Measurements from ENCODE around the gene ZBTB7C. TPM values are rescaled to one million over a fixed set of nuclear protein-coding genes. Genes with fewer than 3 reads are reported as not detected.

ZBTB7C gene
- total RNA-seq, 1 donor from 2014 or later, result 0.15 TPM

- no peak for DNase-seq (ENCODE audit: low spot score)
- H2AFZ ChIP-seq (replicated peaks), result no peak overlapping the region
Measured at GRCh38 chr18:47992976-47993375, 416.2 kb downstream of the ZBTB7C start.

GRCh38 chr18:47992266-47992665, 416.9 kb downstream of the ZBTB7C start:
- H3K9ac ChIP-seq, result no peak overlapping the region
- H3K4me2 ChIP-seq, result no peak overlapping the region
- Mint-ChIP-seq H3K27me3 (ENCODE audit: insufficient read depth, low read depth) (peaks cover 26% of the 10 kb centered on the region), H3K4me1 (peaks cover 57% of the 10 kb centered on the region), H3K9me3 (peaks cover 16% of the 10 kb centered on the region), H3K27ac (no peak overlapping the region), H3K36me3 (no peaks in the 10 kb centered on the region), H3K4me3 (no peak overlapping the region)
- H2AFZ ChIP-seq (replicated peaks), result no peak overlapping the region
- no peak overlapping the region for H3K27ac ChIP-seq
- peaks cover 34% of the 10 kb centered on the region for H3F3A ChIP-seq (ENCODE audit: low read depth)
- H3K4me1 ChIP-seq, result peaks cover 59% of the 10 kb centered on the region
- no peaks in the 10 kb centered on the region for H3K9me3 ChIP-seq (ENCODE audit: low read depth)
- H4K20me1 ChIP-seq (ENCODE audit: low read depth), result no peaks in the 10 kb centered on the region
- DNase-seq (ENCODE audit: low spot score), result no peak
- no peaks in the 10 kb centered on the region for H3K79me2 ChIP-seq (ENCODE audit: low read depth)
- no peaks in the 10 kb centered on the region for H3K27me3 ChIP-seq
- no peaks in the 10 kb centered on the region for H3K36me3 ChIP-seq
- TF ChIP-seq, protein P1, sequence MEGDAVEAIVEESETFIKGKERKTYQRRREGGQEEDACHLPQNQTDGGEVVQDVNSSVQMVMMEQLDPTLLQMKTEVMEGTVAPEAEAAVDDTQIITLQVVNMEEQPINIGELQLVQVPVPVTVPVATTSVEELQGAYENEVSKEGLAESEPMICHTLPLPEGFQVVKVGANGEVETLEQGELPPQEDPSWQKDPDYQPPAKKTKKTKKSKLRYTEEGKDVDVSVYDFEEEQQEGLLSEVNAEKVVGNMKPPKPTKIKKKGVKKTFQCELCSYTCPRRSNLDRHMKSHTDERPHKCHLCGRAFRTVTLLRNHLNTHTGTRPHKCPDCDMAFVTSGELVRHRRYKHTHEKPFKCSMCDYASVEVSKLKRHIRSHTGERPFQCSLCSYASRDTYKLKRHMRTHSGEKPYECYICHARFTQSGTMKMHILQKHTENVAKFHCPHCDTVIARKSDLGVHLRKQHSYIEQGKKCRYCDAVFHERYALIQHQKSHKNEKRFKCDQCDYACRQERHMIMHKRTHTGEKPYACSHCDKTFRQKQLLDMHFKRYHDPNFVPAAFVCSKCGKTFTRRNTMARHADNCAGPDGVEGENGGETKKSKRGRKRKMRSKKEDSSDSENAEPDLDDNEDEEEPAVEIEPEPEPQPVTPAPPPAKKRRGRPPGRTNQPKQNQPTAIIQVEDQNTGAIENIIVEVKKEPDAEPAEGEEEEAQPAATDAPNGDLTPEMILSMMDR (IDR thresholded peaks at IDR 0.05), result no peak
- TF ChIP-seq EZH2phosphoT487 (IDR thresholded peaks at IDR 0.05) (no peak), EZH2 (IDR thresholded peaks at IDR 0.05) (no peak)
- H3K4me3 ChIP-seq, result no peak overlapping the region

More at GRCh38 chr18:47992976-47993375, 416.2 kb downstream of the ZBTB7C start:
- Histone ChIP-seq H3K27me3 (no peaks in the 10 kb centered on the region), H3K79me2 (ENCODE audit: low read depth) (no peaks in the 10 kb centered on the region), H3K27ac (no peak overlapping the region), H3K4me2 (no peak overlapping the region), H3K4me3 (no peak overlapping the region), H3K4me1 (peaks cover 64% of the 10 kb centered on the region), H3K36me3 (no peaks in the 10 kb centered on the region), H3K9ac (no peak overlapping the region), H3F3A (ENCODE audit: low read depth) (peaks cover 41% of the 10 kb centered on the region), H3K9me3 (ENCODE audit: low read depth) (no peaks in the 10 kb centered on the region), H4K20me1 (ENCODE audit: low read depth) (no peaks in the 10 kb centered on the region)
- Mint-ChIP-seq H3K27me3 (ENCODE audit: insufficient read depth, low read depth) (peaks cover 27% of the 10 kb centered on the region), H3K36me3 (no peaks in the 10 kb centered on the region), H3K4me3 (no peak overlapping the region), H3K27ac (no peak overlapping the region), H3K4me1 (peaks cover 58% of the 10 kb centered on the region), H3K9me3 (peaks cover 21% of the 10 kb centered on the region)
- TF ChIP-seq EZH2 (IDR thresholded peaks at IDR 0.05) (no peak), EZH2phosphoT487 (IDR thresholded peaks at IDR 0.05) (no peak)
- TF ChIP-seq, protein P1 (IDR thresholded peaks at IDR 0.05), result no peak

GRCh38 chr18:47990981-47991380, 418.2 kb downstream of the ZBTB7C start:
- Histone ChIP-seq H2AFZ (replicated peaks) (no peak overlapping the region), H3K9ac (no peak overlapping the region), H3K4me1 (peaks cover 50% of the 10 kb centered on the region), H3F3A (ENCODE audit: low read depth) (peaks cover 23% of the 10 kb centered on the region), H3K27me3 (no peaks in the 10 kb centered on the region), H3K4me3 (no peak overlapping the region), H3K79me2 (ENCODE audit: low read depth) (no peaks in the 10 kb centered on the region), H3K27ac (no peak overlapping the region), H4K20me1 (ENCODE audit: low read depth) (no peaks in the 10 kb centered on the region), H3K4me2 (no peak overlapping the region), H3K9me3 (ENCODE audit: low read depth) (no peaks in the 10 kb centered on the region), H3K36me3 (no peaks in the 10 kb centered on the region)
- H3K4me3 Mint-ChIP-seq, result no peak overlapping the region
- TF ChIP-seq EZH2phosphoT487 (IDR thresholded peaks at IDR 0.05), result no peak
- TF ChIP-seq EZH2 (IDR thresholded peaks at IDR 0.05), result no peak
- TF ChIP-seq, protein P1 (IDR thresholded peaks at IDR 0.05), result no peak
- peaks cover 24% of the 10 kb centered on the region for H3K27me3 Mint-ChIP-seq (ENCODE audit: insufficient read depth, low read depth)
- H3K27ac Mint-ChIP-seq, result no peak overlapping the region
- H3K4me1 Mint-ChIP-seq, result peaks cover 52% of the 10 kb centered on the region
- no peaks in the 10 kb centered on the region for H3K36me3 Mint-ChIP-seq
- DNase-seq (ENCODE audit: low spot score), result no peak
- H3K9me3 Mint-ChIP-seq, result peaks cover 11% of the 10 kb centered on the region
